Stimulated activated CD8-positive, alpha-beta memory T cell treated with anti-CD3 and anti-CD28 coated beads, Interleukin-12 subunit alpha, Interleukin-12 subunit beta, amount 100 ng/mL, for 4 hours (primary cell): Measurements from ENCODE around the gene SF1.
A peak's percentile ranks its signal among the peaks of the same experiment; 100 is the strongest.

Source experiments
- DNase-seq: peaks from one replicate; pipeline ENCODE4 v3.0.0-alpha.2; 2020; ENCODE audit warnings: low read depth

SF1 gene

DNA sequence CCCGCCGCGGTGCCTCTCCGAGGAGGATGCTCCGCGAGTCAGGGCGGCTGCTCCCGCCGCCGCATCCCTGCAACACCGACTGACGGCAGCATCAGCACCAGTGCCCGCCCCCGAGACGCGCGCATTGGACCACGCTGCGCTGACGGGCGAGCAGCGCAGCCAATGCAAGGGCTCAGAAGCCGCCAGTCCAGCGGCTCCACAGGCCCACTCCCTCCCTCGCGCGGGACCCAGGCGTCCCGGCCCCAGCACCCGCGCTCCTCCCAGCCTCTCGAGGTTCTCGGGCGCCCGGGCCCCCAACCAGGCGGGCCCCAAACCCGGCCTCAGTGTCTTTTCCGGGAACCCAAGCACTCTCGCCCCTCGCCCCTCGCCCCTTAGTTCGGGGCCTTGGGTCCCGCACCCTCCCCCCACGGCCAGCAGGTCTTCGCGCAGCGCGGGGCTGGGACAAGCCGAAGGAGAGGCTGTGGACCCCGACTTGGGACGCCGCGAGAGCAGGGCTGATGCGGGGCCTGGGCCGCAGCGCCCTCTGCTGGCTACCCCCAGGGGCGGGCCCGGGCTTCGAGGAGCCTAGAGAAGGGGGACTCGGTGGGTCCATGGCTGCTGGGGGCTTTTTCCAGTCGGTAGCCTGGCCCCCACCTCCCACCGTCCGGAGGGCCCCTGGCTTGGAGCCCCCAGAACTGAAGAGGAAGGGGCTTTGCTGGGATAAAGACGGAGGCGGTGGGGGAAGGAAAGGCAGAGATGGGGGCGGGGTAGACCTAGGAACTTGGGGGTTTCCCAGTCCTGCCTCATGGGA is 55.0 kb downstream of the SF1 start, which contains the start of gene NRXN2:
NRXN2 (minus strand) TSS at position 81 of the 790 bp plus-strand sequence. CDS start 9,498 bp downstream, outside the sequence.
- peak; percentile 70 for DNase-seq

DNA sequence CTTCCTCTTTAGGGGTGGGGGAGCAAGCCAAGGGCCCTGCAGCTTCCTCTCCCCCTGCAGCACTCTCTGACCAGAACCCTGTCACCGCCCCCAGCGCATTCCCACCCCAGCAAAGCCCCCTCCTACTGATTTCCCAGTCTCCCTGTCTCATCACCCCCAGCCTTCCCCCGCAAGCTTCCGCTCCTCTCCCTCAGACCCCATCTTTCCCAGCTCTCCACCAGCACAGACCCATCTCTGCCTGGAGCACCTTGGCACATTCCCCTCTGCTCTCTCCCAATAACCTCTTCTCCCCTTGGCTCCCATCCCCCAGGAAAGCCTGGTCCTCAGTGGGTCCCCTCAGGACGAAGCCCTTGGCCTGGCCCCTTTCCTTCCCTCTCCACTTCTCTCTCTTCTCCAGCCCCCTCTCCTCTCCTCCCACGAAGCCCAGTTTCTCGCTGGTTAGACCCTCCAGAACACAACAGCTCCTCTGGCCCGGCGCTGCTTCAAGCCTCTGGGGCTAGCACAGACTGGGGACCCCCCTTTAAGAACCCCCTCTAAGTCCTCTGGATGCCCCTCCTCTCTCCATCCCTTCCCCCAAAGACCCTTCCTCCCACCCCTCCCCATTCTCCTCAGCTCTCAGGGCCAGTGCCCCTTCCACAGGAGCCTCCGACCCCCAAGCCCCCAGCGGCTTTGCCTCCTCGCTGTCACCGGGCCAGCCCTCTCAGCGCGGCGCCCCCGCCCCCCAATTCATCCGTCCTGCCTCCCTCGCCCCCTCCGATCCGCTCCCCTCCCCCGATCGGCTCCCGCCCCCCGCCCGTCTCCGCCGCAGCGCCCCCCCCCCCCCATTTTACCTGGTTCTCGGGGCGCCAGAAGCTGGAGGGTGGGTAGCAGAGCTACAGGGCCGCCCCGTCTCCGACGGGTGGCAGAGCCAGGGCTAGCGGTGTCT is 55.9 kb downstream of the SF1 start:
- no peak for DNase-seq

DNA sequence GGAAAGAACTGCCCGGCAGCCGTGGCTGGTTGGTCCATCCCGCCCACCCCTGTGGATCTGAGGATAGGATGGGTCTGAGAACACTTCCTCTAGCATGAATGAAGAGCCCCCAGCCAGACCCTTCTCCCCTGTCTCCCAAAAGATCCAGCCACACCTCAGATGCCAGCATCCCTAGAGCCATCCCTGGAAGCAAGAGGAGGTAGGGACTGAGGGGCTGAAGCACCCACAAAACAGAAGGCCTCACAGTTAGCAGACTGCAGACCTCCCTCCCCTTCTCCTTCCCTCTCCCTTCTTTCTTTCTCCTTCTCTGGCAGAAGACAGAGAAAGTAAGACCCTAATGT is 57.0 kb downstream of the SF1 start:
- DNase-seq = no peak

DNA sequence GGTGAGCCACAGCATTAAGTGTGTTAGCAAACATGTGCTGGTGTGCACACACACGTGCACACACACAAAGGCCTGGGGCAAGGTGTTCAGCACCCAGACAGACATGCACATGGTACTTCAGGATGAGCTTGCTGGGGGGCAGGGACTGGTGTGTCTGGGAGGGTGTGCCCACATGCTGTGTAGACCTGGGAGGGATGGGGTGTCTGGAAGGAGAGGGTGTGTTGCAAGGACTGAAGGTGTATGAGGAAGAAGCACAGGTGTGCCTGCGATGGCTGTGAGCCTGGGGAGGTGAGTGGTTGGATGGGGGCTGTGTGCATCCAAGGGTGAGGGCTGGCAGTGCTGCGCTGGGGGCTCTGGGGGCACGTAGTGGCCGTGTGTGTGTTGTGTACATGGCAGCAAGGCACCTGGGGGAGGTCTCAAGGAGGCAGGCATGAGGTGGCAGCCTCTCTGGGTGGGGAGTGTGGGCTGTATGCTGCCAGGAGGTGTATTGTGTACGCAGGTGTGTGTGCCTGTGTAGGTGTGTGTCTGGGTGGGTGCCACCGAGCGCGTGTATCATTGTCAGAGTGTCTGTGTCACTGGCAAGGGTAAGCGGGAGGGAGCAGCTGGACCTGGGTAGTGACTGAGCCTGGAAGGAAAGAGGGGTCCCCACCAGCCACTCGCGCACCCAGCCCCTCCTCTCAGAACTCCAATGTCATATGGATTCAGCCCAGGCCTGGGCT is 57.5 kb downstream of the SF1 start:
- DNase-seq = no peak

DNA sequence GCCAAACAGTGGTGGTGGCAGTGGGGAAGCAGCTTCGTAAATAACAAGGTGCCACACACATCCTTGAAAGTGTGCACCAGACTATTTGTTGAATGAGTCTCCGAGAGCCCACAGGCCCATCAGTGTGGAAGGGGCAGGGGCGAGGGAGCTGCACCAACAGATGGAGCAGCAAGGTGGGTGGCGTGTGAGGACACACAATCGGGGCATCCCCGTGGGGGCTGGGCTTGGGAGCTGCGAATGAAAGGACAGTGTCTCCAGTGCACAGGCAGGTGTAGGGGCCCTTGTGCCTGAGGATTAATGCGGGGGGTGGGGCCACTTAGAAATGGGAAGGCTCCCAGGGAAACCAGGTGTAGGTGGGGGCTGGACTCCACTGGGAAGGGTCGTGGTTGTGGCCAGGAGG is 58.2 kb downstream of the SF1 start:
- DNase-seq = no peak

DNA sequence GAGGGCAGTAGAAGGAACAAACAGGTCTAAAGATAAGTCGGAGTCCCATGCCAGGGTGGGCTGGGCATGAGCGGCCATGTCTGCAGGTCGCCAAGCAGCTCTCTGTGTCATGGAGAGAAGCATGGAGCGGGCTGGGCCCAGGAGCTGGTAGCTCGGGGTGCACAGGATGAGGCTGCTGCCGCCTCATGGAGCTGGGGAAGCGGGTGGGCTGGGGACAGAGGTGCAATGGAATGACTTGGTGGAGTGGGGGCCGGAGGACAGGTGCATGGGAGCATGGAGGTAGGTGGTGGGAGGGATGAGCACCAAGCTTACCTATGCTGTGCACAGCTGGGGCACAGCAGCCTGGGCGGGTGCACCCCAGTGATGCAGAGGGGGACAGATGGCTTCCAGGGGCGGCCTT is 58.9 kb downstream of the SF1 start:
- DNase-seq = no peak

DNA sequence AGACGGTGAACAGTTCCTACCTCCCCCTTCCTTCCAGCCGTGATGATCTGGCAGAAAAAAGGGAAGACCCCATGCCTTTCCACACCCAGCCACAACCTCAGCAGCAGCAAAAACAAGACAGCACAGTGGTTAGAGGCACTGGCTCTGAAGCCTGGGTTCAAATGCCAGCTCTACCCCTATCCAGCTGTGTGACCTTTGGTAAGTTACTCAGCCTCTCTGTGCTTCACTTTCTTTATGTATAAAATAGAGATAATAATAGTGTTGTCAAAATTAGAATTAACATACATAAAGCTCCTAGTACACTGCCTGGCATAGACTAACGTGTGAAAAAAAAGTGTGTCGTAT is 59.6 kb downstream of the SF1 start:
- DNase-seq = no peak

DNA sequence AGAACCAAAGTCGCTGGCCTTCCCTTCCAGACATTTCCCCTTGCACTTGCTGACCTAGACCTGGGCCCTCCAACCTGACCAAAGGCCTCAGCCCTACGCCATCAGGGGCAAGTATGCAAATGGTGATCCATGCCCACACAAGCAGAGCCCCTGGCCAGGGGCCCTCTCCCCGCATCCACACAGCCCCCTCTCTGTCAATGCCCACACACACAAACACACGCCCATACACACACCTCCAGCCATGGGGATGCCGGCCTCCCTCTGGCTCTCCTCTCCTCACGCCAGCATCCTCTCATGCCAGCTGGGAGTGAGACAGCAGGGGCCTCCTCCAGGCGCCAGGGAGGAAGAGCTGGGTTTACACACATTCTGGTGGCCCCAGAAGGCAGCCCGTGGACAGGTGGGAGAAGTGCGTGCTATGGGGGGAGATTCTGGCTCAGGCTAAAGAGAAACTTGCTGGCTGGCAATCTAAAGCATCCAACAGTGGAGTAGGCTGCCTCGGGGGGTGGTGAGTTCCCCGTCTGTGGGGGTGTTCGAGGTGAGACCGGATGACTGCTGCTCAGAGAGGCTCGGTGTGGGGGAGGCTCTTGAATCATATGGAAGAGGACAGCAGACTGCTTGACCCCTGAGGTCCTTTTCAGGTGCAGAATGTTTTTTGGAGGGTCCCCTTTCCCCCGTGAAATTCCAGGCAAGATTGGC is 60.1 kb downstream of the SF1 start:
- DNase-seq = no peak

DNA sequence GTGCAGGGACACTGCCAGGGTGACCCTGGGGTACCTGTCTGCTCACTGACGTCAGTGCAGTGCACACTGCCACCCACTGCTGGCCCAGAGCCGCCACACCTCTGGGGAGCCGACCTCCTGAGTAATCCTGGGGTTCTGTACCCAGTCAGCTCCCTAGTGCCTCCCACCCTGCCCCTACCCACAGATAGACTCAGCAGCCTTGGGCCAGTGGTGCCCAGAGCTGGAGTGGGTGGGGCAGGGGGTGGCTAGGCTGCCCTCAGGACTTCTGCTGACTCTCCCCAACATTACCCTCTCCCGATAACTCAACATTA is 61.1 kb downstream of the SF1 start:
- DNase-seq = no peak

DNA sequence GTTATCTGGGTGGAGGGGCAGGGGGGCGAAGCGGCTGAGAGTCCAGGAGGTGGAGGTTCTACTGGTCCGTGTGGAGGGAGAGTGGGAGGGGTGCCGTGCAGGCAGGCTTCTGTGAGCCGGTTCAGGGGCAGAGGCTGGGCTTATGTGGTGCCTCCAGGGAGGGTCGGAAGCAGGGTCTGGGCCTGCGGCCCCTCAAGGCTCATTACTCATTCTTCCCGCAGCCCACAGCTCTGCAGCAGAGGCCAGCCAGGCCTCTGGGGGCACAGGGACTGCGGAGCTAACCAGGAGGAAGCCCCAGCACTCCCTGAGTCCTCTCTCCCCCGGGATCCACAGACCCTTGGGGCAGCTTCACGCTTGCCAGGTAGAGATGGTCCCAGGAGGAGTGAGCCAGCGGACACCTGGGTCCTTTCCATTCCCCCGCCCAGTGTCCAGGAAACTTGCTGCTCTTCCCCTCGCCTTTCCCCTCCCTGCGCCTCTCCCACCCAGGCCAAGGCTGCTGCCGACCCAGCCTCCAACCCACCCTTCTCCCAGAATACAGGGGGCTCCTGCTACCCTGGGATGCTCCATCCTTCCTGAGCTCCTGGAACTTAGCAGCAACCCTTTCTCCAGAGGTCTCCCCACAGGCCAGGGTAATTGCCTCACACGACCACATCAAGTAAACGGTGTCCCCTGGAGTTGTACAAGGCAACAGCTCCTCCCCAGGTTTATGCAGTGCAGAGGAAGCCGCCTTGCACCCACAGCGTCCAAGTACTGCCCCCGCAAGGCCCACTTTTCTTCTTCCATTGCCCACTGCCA is 61.7 kb downstream of the SF1 start:
- DNase-seq = no peak

DNA sequence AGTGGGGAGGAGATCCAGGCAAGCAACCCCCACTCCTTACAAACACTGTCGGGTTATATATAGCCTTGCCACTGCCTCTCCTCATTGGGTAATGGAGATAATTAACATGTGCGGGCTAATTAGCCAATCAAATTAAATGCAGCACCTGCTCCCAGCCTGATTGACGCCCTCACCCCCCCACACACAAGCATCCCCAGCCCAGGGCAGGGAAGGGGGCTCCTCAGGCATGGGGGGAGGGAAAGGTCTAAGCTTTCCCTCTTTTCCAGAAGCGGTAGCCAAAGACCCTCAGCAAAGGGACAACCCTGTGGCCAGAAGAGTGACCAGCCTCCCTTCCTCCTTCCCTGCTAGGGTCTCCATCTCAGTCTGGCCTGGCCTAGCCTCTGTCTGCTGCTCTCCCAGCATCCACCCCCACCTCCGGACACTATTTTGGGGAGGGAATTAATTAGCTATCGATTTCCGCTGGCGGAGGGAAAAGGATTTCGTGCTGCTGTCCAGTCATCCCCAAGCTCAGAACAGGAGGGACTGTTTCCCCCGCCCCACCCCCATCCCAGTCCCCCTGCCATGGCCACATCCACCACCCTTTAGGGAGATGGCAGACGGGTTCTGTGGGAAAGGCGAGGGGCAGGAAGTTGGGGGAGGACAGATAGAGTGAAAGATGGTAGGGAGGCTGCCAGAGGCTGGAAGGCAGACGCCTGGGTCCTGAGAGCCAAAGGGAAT is 62.4 kb downstream of the SF1 start:
- no peak for DNase-seq

DNA sequence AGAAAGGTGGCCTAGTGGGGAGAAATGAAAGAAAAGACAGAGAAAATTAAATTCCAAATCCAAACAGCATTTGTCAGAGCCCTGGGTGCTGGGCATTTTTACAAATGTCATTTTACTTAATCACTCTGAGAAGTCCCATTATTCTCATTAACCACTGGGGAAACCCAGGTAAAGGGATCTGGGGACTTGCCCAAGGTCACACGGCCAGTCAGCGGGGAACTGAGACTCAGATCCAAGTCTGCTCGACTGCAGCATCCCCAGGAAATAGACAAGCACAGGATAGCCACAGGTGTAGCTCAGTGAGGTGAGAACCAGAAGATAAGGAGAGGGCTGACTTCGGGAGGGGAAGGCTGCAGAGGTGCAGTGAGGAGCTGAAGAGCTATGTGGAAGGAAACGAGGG is 63.2 kb downstream of the SF1 start:
- DNase-seq = no peak

DNA sequence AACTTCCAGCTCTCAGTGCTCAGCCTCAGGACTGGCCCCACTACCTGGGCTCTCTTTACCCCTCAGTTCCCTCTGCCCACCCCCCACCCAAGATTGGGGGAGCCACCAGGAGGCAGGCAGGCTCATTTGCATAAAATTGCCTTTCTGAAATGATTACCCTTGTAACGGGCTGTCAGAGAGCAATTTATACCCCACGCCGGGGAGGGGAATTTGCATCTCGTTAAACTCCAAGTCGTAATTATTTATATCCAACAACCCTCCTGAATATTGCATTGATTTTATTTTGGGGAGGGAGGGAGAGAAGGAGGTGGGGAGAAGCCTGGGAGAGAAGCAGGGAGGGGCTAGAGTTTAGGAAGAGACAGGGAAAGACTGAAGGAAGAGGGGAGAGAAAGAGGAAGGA is 63.7 kb downstream of the SF1 start:
- no peak for DNase-seq
